HG03575 (cell line): ENCODE data around the gene SRPRB.
"Not testable (repeated sequence)": the region's sequence is repeated elsewhere in the genome, so short reads cannot be mapped to it uniquely, and the experiment has no call there.

ENCODE experiments used
- ATAC-seq: cut with Tn5 transposase; IDR thresholded peaks from one replicate; pipeline ENCODE4 v1.9.1; 2021; ENCODE audit not compliant: unreplicated experiment, insufficient number of reproducible peaks, low FRiP score; ENCODE audit errors: extremely low read depth

The SRPRB gene

DNA sequence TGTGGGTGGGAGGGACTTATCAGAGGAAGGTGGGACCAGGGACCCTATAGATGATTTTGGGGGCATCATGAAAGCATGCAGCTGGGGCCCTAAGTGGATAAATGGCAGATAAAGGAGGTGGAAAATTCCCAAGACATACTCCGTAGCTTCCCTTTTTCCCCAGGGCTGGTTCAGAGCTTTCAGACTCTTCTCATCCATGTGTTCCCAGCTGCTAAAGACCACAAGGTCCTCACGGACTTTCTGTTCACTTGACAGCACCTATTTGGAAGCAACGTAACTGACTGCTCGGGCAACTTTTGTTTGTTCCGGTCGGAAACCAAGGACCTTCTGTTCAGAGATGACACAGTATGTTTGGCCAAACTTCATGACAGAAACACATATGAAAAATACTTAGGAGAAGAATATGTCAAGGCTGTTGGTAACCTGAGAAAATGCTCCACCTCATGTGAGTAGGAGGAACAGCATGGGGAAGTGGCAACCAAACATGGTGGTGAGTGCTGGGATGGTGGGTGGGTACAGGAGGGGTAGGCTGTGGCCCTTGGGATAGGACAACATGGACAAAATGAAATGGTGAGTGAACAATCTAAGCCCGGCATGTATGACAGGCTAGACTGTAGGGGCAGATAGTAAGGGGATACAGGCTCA lies 28.7 kb upstream of the SRPRB start:
- ATAC-seq: no peak

- no peak for ATAC-seq
Measured at GRCh38 chr3:133777807-133778568, 27.6 kb upstream of the SRPRB start.

- ATAC-seq: no peak
Measured at GRCh38 chr3:133779626-133780203, 25.9 kb upstream of the SRPRB start.

GRCh38 chr3:133780756-133781155 lies 24.9 kb upstream of the SRPRB start:
- ATAC-seq: not testable (repeated sequence)

GRCh38 chr3:133781570-133781969 lies 24.0 kb upstream of the SRPRB start:
- ATAC-seq: no peak

- no peak for ATAC-seq
Measured at GRCh38 chr3:133782454-133782853, 23.2 kb upstream of the SRPRB start.

DNA sequence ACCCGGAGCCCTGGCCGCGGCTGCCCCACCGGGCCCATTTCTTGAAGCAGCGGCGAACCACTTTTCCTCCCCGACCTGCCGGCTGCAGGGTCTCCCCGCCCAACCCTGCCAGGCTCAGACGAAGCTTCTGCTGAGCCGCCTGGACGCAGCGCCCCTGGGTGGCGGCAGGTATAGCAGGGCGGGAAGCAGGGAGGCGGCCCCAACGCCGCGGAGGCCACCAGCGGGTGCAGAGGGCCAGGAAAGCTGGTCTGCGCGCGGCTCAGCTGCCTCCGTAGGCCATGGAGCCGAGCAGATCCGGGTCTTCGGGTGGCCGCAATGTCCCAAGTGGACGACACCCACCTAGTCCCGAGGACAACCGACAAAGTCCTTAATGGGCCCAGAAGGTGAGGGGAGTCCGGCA lies 21.9 kb upstream of the SRPRB start:
- no peak for ATAC-seq

DNA sequence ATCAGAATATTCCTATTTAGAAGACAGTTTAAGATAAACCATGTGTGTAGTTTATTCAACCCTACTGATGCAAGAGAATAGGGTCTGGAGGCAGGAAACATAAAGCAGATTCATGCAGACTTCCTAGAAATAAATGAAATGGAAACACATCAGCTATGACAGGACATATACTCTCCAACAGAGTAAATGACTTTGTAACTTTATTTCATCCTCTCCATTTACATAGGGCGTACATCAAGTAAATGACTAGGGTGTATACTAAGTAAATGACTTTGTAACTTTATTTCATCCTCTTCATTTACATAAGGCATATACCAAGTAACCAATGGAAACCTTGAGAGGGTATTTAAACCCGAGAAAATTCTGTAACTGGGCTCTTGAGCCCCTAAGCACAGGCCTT lies 17.6 kb upstream of the SRPRB start:
- ATAC-seq: no peak

DNA sequence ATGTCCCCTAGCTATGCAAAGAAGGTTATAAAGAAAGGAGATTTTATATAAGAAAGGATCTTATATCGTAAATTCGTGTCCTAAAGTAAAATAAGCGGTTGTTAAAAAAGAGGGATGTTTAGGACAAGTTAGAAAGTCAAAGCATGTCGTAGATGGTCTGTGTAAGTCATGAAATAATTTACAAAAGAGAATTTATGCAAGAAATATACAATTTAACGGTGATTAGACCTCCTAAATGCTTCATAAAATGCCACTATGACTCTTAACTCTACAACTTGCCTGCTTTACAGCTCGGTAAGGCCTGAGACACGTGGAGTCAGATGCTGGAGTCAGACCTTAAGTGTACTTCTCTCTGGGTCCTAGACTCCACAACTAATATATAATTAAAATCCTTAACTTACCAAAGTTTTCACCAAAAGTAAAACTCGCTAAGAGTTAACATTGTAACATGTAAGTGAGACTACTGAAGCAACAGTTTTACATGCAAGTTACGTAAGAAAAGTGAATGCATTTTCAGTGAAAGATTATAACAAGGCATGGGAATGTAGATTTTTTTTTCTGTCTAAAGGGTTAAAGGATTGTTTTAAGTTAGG lies 13.3 kb upstream of the SRPRB start:
- ATAC-seq: no peak

- ATAC-seq: no peak
Measured at GRCh38 chr3:133797396-133798105, 8.1 kb upstream of the SRPRB start.

- no peak for ATAC-seq
Measured at GRCh38 chr3:133799794-133800585, 5.6 kb upstream of the SRPRB start.

DNA sequence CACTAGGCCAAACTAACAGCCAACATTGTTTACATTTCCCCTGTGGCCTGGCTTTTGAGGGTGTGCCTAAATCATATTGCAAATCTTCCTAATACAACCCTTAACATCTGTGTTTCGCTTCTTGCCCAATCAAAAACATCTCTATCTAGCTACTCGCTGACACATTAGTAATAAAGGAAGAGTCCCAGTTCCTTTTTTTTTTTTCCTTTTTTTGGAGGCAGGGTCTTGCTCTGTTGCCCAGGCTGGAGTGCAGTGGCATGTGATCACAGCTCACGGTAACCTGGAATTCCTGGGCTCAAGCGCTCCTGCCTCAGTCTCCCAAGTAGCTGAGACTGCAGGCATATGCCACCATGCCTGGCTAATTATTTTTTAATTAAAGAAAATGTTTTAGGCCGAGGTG lies 2.1 kb upstream of the SRPRB start:
- ATAC-seq: no peak

GRCh38 chr3:133804896-133805295 lies 719 bp upstream of the SRPRB start:
- no peak for ATAC-seq

DNA sequence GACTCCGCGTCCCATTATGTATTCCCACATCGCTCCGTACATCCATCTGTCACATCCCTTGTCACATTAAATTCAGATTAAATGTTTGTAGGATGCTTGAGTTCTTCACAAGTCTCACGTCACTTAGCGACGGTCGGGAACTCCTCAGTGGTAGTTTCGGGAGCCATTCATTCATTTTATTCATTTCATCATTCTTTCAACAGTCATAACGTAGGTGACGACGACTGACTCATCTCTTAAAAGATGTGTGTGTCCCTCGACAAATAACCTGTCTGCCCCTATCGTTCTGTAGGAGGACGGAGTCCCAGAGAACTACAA lies 272 bp upstream of the SRPRB start:
- ATAC-seq: no peak

GRCh38 chr3:133812872-133813271 lies 7.3 kb downstream of the SRPRB start:
- ATAC-seq: no peak

- no peak for ATAC-seq
Measured at GRCh38 chr3:133815386-133815785, 9.8 kb downstream of the SRPRB start.

DNA sequence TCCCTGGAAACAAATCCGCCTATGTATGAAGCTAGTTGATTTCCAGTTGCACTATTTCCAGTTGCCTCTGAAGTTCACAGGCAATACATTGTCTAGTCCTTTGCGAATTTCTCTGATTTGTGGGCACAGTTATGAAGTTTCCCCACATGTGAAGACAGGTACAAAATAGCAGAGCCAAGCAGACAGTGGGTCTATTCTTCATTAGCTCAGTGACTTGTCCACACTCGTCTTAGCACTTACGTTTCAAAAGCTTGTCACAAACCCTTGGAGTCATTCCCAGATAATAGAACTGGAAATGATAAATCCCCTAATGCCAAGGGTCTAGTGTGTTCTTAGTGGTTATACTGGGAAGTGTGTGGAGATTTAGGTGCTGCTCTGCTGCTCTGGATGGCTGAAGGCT lies 14.5 kb downstream of the SRPRB start:
- ATAC-seq: no peak

GRCh38 chr3:133820889-133821675 lies 15.5 kb downstream of the SRPRB start:
- no peak for ATAC-seq
